K562 (cell line): Measurements from ENCODE around the gene AMELX. TPM values are rescaled to one million over a fixed set of nuclear protein-coding genes. Genes with fewer than 3 reads are reported as not detected.

Source experiments
- BMI1 ChIP-seq: fragments of 150-350 bp; IDR thresholded peaks from 2 replicates; pipeline ENCODE4 v1.6.1; 2014; ENCODE audit warnings: low read length
- CBFA2T3 ChIP-seq: fragments of 450-650 bp; IDR thresholded peaks from 2 replicates; pipeline ENCODE4 v1.6.1; 2017
- DACH1 ChIP-seq: fragments of 450-650 bp; IDR thresholded peaks from 2 replicates; pipeline ENCODE4 v1.6.1; 2018; ENCODE audit not compliant: partially characterized antibody
- E2F6 ChIP-seq, 2 experiments: IDR thresholded peaks; 2 replicates each; pipeline ENCODE4 v1.6.1; 2011; ENCODE audit warnings: borderline replicate concordance in 1 of 2, control low read depth in 1 of 2, low read depth in 1 of 2, low read length in 1 of 2, mild to moderate bottlenecking in 1 of 2, mixed read lengths in 1 of 2, moderate library complexity in 1 of 2; ENCODE audit not compliant: insufficient read depth in 1 of 2, insufficient read length in 1 of 2, poor library complexity in 1 of 2, severe bottlenecking in 1 of 2; ENCODE audit errors: extremely low read depth in 1 of 2
- EGR1 ChIP-seq: fragments of 450-650 bp; conservative IDR thresholded peaks from 2 replicates; pipeline ENCODE4 v1.6.1; 2017; ENCODE audit warnings: mild to moderate bottlenecking
- JUN ChIP-seq, 2 experiments: sonication (generic) in 1 of 2; formaldehyde crosslinking in 1 of 2; IDR thresholded peaks; 2 replicates each; pipeline versions ENCODE4 v1.6.1 to v1.8.0; 2012 to 2022; ENCODE audit warnings: borderline replicate concordance in 2 of 2, mild to moderate bottlenecking in 2 of 2, improper control_type of control experiment in 1 of 2, low read depth in 1 of 2, low read length in 1 of 2, missing genetic modification reagents in 1 of 2
- L3MBTL2 ChIP-seq: fragments of 450-650 bp; IDR thresholded peaks from 2 replicates; pipeline ENCODE4 v1.6.1; 2016; ENCODE audit warnings: mild to moderate bottlenecking, moderate library complexity
- PBX2 ChIP-seq, 2 experiments: IDR thresholded peaks in 1 of 2; conservative IDR thresholded peaks in 1 of 2; 2 replicates each; pipeline ENCODE4 v1.6.1; 2016; ENCODE audit warnings: low read depth in 2 of 2, mild to moderate bottlenecking in 1 of 2, missing compliant biosample characterization in 1 of 2, missing genetic modification characterization in 1 of 2, moderate library complexity in 1 of 2
- RCOR1 ChIP-seq, 2 experiments: IDR thresholded peaks; 2 replicates each; pipeline ENCODE4 v1.6.1; 2012; ENCODE audit warnings: low read depth in 2 of 2, low read length in 2 of 2, borderline replicate concordance in 1 of 2, improper control_type of control experiment in 1 of 2
- RFX1 ChIP-seq: fragments of 450-650 bp; IDR thresholded peaks from 2 replicates; pipeline ENCODE4 v1.6.1; 2016; ENCODE audit warnings: mild to moderate bottlenecking, moderate library complexity
- TAL1 ChIP-seq: fragments of 450-650 bp; IDR thresholded peaks from 2 replicates; pipeline ENCODE4 v1.6.1; 2016; ENCODE audit warnings: mild to moderate bottlenecking
- TCF3 ChIP-seq: sonication (generic); formaldehyde crosslinking; IDR thresholded peaks from 2 replicates; pipeline ENCODE4 v1.4.0; 2020; ENCODE audit warnings: mild to moderate bottlenecking, missing genetic modification reagents
- TEAD2 ChIP-seq: fragments of 450-650 bp; IDR thresholded peaks from 2 replicates; pipeline ENCODE4 v1.6.1; 2016; ENCODE audit warnings: missing genetic modification characterization, control low read depth, missing compliant biosample characterization
- TRIM24 ChIP-seq, 2 experiments: fragments of 450-650 bp; IDR thresholded peaks; 2 replicates each; pipeline ENCODE4 v1.6.1; 2016
- XRCC5 ChIP-seq: fragments of 200-400 bp; formaldehyde crosslinking; IDR thresholded peaks from 2 replicates; pipeline ENCODE4 v1.6.1; 2017; ENCODE audit warnings: low read depth, mild to moderate bottlenecking, low read length
- YY1 ChIP-seq, 3 experiments: IDR thresholded peaks; 2 replicates each; pipeline ENCODE4 v1.6.1; 2011; ENCODE audit warnings: low read length in 2 of 3, mild to moderate bottlenecking in 2 of 3, moderate library complexity in 2 of 3, borderline replicate concordance in 1 of 3, control low read depth in 1 of 3, low read depth in 1 of 3; ENCODE audit not compliant: insufficient read depth in 3 of 3, insufficient replicate concordance in 2 of 3, control insufficient read depth in 1 of 3, insufficient read length in 1 of 3; ENCODE audit errors: extremely low read depth in 1 of 3
- ZNF24 ChIP-seq: fragments of 450-650 bp; IDR thresholded peaks from 2 replicates; pipeline ENCODE4 v1.6.1; 2016
- polyA plus RNA-seq, 8 experiments: library from polyadenylated mRNA; depleted of rRNA in 4 of 8; stranded (reverse) in 5 of 8; unstranded in 3 of 8; fragments of >200 nt; fragmentation: Nextera tagmentation in 2 of 8; fragmentation: Illumina TruSeq in 1 of 8; extraction: Ambion mirVana in 2 of 8; extraction: Trizol in 1 of 8; gene quantifications; 2 replicates each; pipeline versions ENCODE4 v1.2.1 to v1.2.3, GENCODE V29; 2011 to 2014; ENCODE audit warnings: inconsistent platforms in 1 of 8, missing spikeins in 1 of 8
- total RNA-seq, 7 experiments: library from RNA; depleted of rRNA in 6 of 7; stranded (reverse); fragments of >200 nt in 6 of 7; fragmentation: Illumina TruSeq in 2 of 7; extraction: Trizol in 2 of 7; gene quantifications; 2 replicates each; pipeline versions ENCODE4 v1.2.1 to v1.2.3, GENCODE V29; 2011 to 2021; ENCODE audit warnings: low replicate concordance in 1 of 7
- TF ChIP-seq, protein P1 (sequence below): sonication (generic); formaldehyde crosslinking; IDR thresholded peaks from 2 replicates; pipeline ENCODE4 v1.8.1; 2023; ENCODE audit warnings: mild to moderate bottlenecking, missing genetic modification reagents

Gene AMELX
- total and polyA plus RNA-seq, 9 of the 15 experiments (the other 6 are each of a cell fraction or from before 2014, with no cell fraction given) = 0.22 TPM; not detected in 8

GRCh38 chrX:11341274-11342201 is 48.3 kb downstream of the AMELX start (continued):
- no peak for TF ChIP-seq JUN (IDR thresholded peaks at IDR 0.05; ENCODE audit: borderline replicate concordance, low read depth, low read length)
- TF ChIP-seq JUN (CRISPR knock-in tag; IDR thresholded peaks at IDR 0.05; ENCODE audit: borderline replicate concordance) = peak; percentile 96; the same call in 1 of the 2 replicates
- TF ChIP-seq, protein P1, sequence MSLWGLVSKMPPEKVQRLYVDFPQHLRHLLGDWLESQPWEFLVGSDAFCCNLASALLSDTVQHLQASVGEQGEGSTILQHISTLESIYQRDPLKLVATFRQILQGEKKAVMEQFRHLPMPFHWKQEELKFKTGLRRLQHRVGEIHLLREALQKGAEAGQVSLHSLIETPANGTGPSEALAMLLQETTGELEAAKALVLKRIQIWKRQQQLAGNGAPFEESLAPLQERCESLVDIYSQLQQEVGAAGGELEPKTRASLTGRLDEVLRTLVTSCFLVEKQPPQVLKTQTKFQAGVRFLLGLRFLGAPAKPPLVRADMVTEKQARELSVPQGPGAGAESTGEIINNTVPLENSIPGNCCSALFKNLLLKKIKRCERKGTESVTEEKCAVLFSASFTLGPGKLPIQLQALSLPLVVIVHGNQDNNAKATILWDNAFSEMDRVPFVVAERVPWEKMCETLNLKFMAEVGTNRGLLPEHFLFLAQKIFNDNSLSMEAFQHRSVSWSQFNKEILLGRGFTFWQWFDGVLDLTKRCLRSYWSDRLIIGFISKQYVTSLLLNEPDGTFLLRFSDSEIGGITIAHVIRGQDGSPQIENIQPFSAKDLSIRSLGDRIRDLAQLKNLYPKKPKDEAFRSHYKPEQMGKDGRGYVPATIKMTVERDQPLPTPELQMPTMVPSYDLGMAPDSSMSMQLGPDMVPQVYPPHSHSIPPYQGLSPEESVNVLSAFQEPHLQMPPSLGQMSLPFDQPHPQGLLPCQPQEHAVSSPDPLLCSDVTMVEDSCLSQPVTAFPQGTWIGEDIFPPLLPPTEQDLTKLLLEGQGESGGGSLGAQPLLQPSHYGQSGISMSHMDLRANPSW (CRISPR knock-in tag) = no peak
- TF ChIP-seq EGR1 = peak; percentile 100
- 0 out of 2 replicates have a peak, but pooled peaks have one; percentile 21 for TF ChIP-seq ZNF24
- peak; percentile 7 to 43; a peak in 2 of 4 replicates for TF ChIP-seq RCOR1 (IDR thresholded peaks at IDR 0.05; ENCODE audit: borderline replicate concordance in 1 of 2, low read depth in 2 of 2, low read length in 2 of 2)
- TF ChIP-seq RFX1 = peak; percentile 88
- no peak for TF ChIP-seq PBX2 (CRISPR knock-in tag; IDR thresholded peaks at IDR 0.05; ENCODE audit: low read depth)
- TF ChIP-seq PBX2 (tag; conservative IDR thresholded peaks at IDR 0.05; ENCODE audit: low read depth) = peak; percentile 61; the same call in 1 of the 2 replicates
- peak; percentile 73 for TF ChIP-seq CBFA2T3
- peak; percentile 32; the same call in 1 of the 2 replicates for TF ChIP-seq TAL1
- peak; percentile 60 for TF ChIP-seq TCF3 (CRISPR knock-in tag)
- TF ChIP-seq YY1 (IDR thresholded peaks at IDR 0.05; ENCODE audit: borderline replicate concordance in 1 of 3, control insufficient read depth in 1 of 3, extremely low read depth in 1 of 3, insufficient read depth in 3 of 3, insufficient read length in 1 of 3, insufficient replicate concordance in 2 of 3, low read depth in 1 of 3, low read length in 2 of 3) = no peak
- TF ChIP-seq XRCC5 = no peak
- TF ChIP-seq TRIM24 (IDR thresholded peaks at IDR 0.05) = peak; percentile 53 to 66; a peak in 3 of 4 replicates
- TF ChIP-seq L3MBTL2 = 0 out of 2 replicates have a peak, but pooled peaks have one; percentile 37
- no peak for TF ChIP-seq E2F6 (IDR thresholded peaks at IDR 0.05; ENCODE audit: borderline replicate concordance in 1 of 2, extremely low read depth in 1 of 2, insufficient read depth in 1 of 2, insufficient read length in 1 of 2, low read depth in 1 of 2, low read length in 1 of 2, poor library complexity in 1 of 2, severe bottlenecking in 1 of 2)
- peak; percentile 64 for TF ChIP-seq DACH1
- no peak for TF ChIP-seq TEAD2 (tag)
- 0 out of 2 replicates have a peak, but pooled peaks have one; percentile 63 for TF ChIP-seq BMI1
